IgD-negative memory B cell (primary cell): ENCODE data around the gene C2CD2. TPM values are rescaled to one million over a fixed set of nuclear protein-coding genes. Genes with fewer than 3 reads are reported as not detected.
"Not testable (repeated sequence)": the region's sequence is repeated elsewhere in the genome, so short reads cannot be mapped to it uniquely, and the experiment has no call there.

Experiments
- H3K27ac Mint-ChIP-seq, 3 donors: one replicate each; pipeline ENCODE4 v1.8.0; 2020 to 2022; ENCODE audit warnings: mild to moderate bottlenecking in 3 of 3, mixed read lengths in 3 of 3, moderate library complexity in 1 of 3
- H3K27me3 Mint-ChIP-seq: one replicate; pipeline ENCODE4 v1.8.0; 2021; ENCODE audit warnings: mixed read lengths
- H3K36me3 Mint-ChIP-seq: one replicate; pipeline ENCODE4 v1.8.0; 2020; ENCODE audit warnings: mild to moderate bottlenecking, mixed read lengths
- H3K4me1 Mint-ChIP-seq, 3 donors: one replicate each; pipeline ENCODE4 v1.8.0; 2020 to 2022; ENCODE audit warnings: mixed read lengths in 3 of 3, mild to moderate bottlenecking in 1 of 3
- H3K4me3 Mint-ChIP-seq, 4 donors: one replicate each; pipeline ENCODE4 v1.8.0; 2020 to 2022; ENCODE audit warnings: mild to moderate bottlenecking in 4 of 4, mixed read lengths in 4 of 4, moderate library complexity in 3 of 4
- H3K9me3 Mint-ChIP-seq, 3 donors: one replicate each; pipeline ENCODE4 v1.8.0; 2020 to 2021; ENCODE audit warnings: mixed read lengths in 3 of 3, mild to moderate bottlenecking in 1 of 3
- polyA plus RNA-seq: library from polyadenylated mRNA; unstranded; fragments of 300-500 nt; fragmentation: Illumina TruSeq; gene quantifications from one replicate; pipeline ENCODE4 v1.2.3, GENCODE V29; 2021

Gene C2CD2
- polyA plus RNA-seq: 3.5 TPM

GRCh38 chr21:41953831-41954653 lies at the start of gene C2CD2:
TSS of gene C2CD2 (minus strand) at chr21:41954018. CDS start at chr21:41953648, 370 bp downstream.
- Mint-ChIP-seq H3K4me3 (peak within 1 kb of the TSS; percentile 68 to 79 (median 74)), H3K27ac (no peak within 1 kb of the TSS), H3K36me3 (peaks cover 1% of the 10 kb centered on the region), H3K9me3 (peaks cover 0 to 5% (median 0%) of the 10 kb centered on the region in 3 donors), H3K27me3 (peaks cover 43% of the 10 kb centered on the region), H3K4me1 (peaks cover 0 to 17% (median 14%) of the 10 kb centered on the region in 3 donors)

GRCh38 chr21:42003051-42003461 lies 49.2 kb upstream of the C2CD2 start:
- H3K4me1 Mint-ChIP-seq: peaks cover 11 to 36% (median 18%) of the 10 kb centered on the region in 3 donors
- peak overlapping the region in 3 of 4 donors; percentile 0 to 61 (median 53) for H3K4me3 Mint-ChIP-seq
- H3K9me3 Mint-ChIP-seq: no peaks in the 10 kb centered on the region
- H3K27me3 Mint-ChIP-seq: no peaks in the 10 kb centered on the region
- peaks cover 8% of the 10 kb centered on the region for H3K36me3 Mint-ChIP-seq
- H3K27ac Mint-ChIP-seq: peak overlapping the region in 1 of 3 donors; percentile 47

GRCh38 chr21:42002421-42002958 lies 48.7 kb upstream of the C2CD2 start:
- H3K4me3 Mint-ChIP-seq: peak overlapping the region in 3 of 4 donors; percentile 0 to 69 (median 53)
- H3K27ac Mint-ChIP-seq: peak overlapping the region in 2 of 3 donors; percentile 47 to 49
- no peaks in the 10 kb centered on the region for H3K9me3 Mint-ChIP-seq
- peaks cover 9 to 30% (median 17%) of the 10 kb centered on the region in 3 donors for H3K4me1 Mint-ChIP-seq
- H3K36me3 Mint-ChIP-seq: peaks cover 8% of the 10 kb centered on the region
- no peaks in the 10 kb centered on the region for H3K27me3 Mint-ChIP-seq

- no peak overlapping the region for H3K4me3 Mint-ChIP-seq
- peaks cover 9% of the 10 kb centered on the region for H3K36me3 Mint-ChIP-seq
These were observed 48.0 kb upstream of the C2CD2 start for GRCh38 chr21:42001781-42002180.

GRCh38 chr21:42000908-42001307 lies 47.1 kb upstream of the C2CD2 start:
- Mint-ChIP-seq H3K4me1 (peaks cover 5 to 24% (median 10%) of the 10 kb centered on the region in 3 donors), H3K27me3 (no peaks in the 10 kb centered on the region), H3K36me3 (peaks cover 13% of the 10 kb centered on the region), H3K27ac (peak overlapping the region in 1 of 3 donors; percentile 53), H3K4me3 (no peak overlapping the region), H3K9me3 (peaks cover 3 to 5% (median 4%) of the 10 kb centered on the region in 3 donors)

More at GRCh38 chr21:42001781-42002180, 48.0 kb upstream of the C2CD2 start:
- Mint-ChIP-seq H3K27ac (peak overlapping the region in 1 of 3 donors; percentile 46), H3K4me1 (peaks cover 5 to 27% (median 12%) of the 10 kb centered on the region in 3 donors), H3K9me3 (peaks cover 0 to under 1% (median 0%) of the 10 kb centered on the region in 3 donors), H3K27me3 (no peaks in the 10 kb centered on the region)

GRCh38 chr21:41997657-41998056 lies 43.8 kb upstream of the C2CD2 start:
- Mint-ChIP-seq H3K27me3 (no peaks in the 10 kb centered on the region), H3K4me1 (peaks cover 3 to 13% (median 5%) of the 10 kb centered on the region in 3 donors), H3K36me3 (peaks cover 35% of the 10 kb centered on the region), H3K9me3 (peaks cover 5% of the 10 kb centered on the region in 3 donors), H3K27ac (no peak overlapping the region), H3K4me3 (no peak overlapping the region)

GRCh38 chr21:41995577-41995976 lies 41.8 kb upstream of the C2CD2 start:
- no peaks in the 10 kb centered on the region for H3K4me1 Mint-ChIP-seq
- no peak overlapping the region for H3K27ac Mint-ChIP-seq
- H3K9me3 Mint-ChIP-seq: peaks cover 5% of the 10 kb centered on the region in 3 donors
- H3K27me3 Mint-ChIP-seq: no peaks in the 10 kb centered on the region
- no peak overlapping the region for H3K4me3 Mint-ChIP-seq
- H3K36me3 Mint-ChIP-seq: peaks cover 35% of the 10 kb centered on the region

GRCh38 chr21:41994613-41995012 lies 40.8 kb upstream of the C2CD2 start:
- Mint-ChIP-seq H3K27ac (peak overlapping the region in 1 of 3 donors; percentile 10), H3K36me3 (peaks cover 32% of the 10 kb centered on the region)
- not testable (repeated sequence) for H3K27me3 Mint-ChIP-seq, H3K9me3 Mint-ChIP-seq, H3K4me3 Mint-ChIP-seq, H3K4me1 Mint-ChIP-seq

GRCh38 chr21:41993744-41994143 lies 39.9 kb upstream of the C2CD2 start:
- Mint-ChIP-seq H3K4me1 (no peaks in the 10 kb centered on the region), H3K27ac (peak overlapping the region in 1 of 3 donors; percentile 15), H3K36me3 (peaks cover 30% of the 10 kb centered on the region), H3K27me3 (no peaks in the 10 kb centered on the region), H3K9me3 (peaks cover 5% of the 10 kb centered on the region in 3 donors), H3K4me3 (no peak overlapping the region)

GRCh38 chr21:41992576-41992975 lies 38.8 kb upstream of the C2CD2 start:
- H3K27me3 Mint-ChIP-seq: no peaks in the 10 kb centered on the region
- H3K36me3 Mint-ChIP-seq: peaks cover 30% of the 10 kb centered on the region
- peak overlapping the region in 1 of 3 donors; percentile 57 for H3K27ac Mint-ChIP-seq
- H3K9me3 Mint-ChIP-seq: peaks cover 5% of the 10 kb centered on the region in 3 donors
- no peaks in the 10 kb centered on the region for H3K4me1 Mint-ChIP-seq
- no peak overlapping the region for H3K4me3 Mint-ChIP-seq

- Mint-ChIP-seq H3K9me3 (peaks cover 4 to 5% (median 5%) of the 10 kb centered on the region in 3 donors), H3K27ac (no peak overlapping the region), H3K36me3 (peaks cover 28% of the 10 kb centered on the region), H3K27me3 (no peaks in the 10 kb centered on the region), H3K4me1 (no peaks in the 10 kb centered on the region), H3K4me3 (no peak overlapping the region)
These were observed 37.8 kb upstream of the C2CD2 start for GRCh38 chr21:41991659-41992058.

- Mint-ChIP-seq H3K4me3 (no peak overlapping the region), H3K27me3 (no peaks in the 10 kb centered on the region), H3K4me1 (no peaks in the 10 kb centered on the region), H3K9me3 (no peaks in the 10 kb centered on the region), H3K36me3 (peaks cover 12% of the 10 kb centered on the region), H3K27ac (peak overlapping the region in 1 of 3 donors; percentile 81)
These were observed 35.9 kb upstream of the C2CD2 start for GRCh38 chr21:41989698-41990097.

GRCh38 chr21:41987310-41987709 lies 33.5 kb upstream of the C2CD2 start:
- H3K36me3 Mint-ChIP-seq: no peaks in the 10 kb centered on the region
- H3K9me3 Mint-ChIP-seq: peaks cover 3 to 9% (median 4%) of the 10 kb centered on the region in 3 donors
- no peak overlapping the region for H3K4me3 Mint-ChIP-seq
- H3K4me1 Mint-ChIP-seq: peaks cover 0 to 2% (median 0%) of the 10 kb centered on the region in 3 donors
- H3K27ac Mint-ChIP-seq: no peak overlapping the region
- peaks cover 2% of the 10 kb centered on the region for H3K27me3 Mint-ChIP-seq

GRCh38 chr21:41985662-41986416 lies 32.0 kb upstream of the C2CD2 start:
- Mint-ChIP-seq H3K9me3 (peaks cover 3 to 12% (median 5%) of the 10 kb centered on the region in 3 donors), H3K27me3 (peaks cover 2% of the 10 kb centered on the region), H3K36me3 (no peaks in the 10 kb centered on the region), H3K4me3 (no peak overlapping the region), H3K4me1 (peaks cover 0 to 2% (median 0%) of the 10 kb centered on the region in 3 donors), H3K27ac (no peak overlapping the region)

- H3K4me3 Mint-ChIP-seq: no peak overlapping the region
- peaks cover 10 to 16% (median 10%) of the 10 kb centered on the region in 3 donors for H3K9me3 Mint-ChIP-seq
- peaks cover 0 to 2% (median 0%) of the 10 kb centered on the region in 3 donors for H3K4me1 Mint-ChIP-seq
- no peak overlapping the region for H3K27ac Mint-ChIP-seq
- H3K27me3 Mint-ChIP-seq: peaks cover 4% of the 10 kb centered on the region
- peaks cover 3% of the 10 kb centered on the region for H3K36me3 Mint-ChIP-seq
These were observed 29.4 kb upstream of the C2CD2 start for GRCh38 chr21:41983229-41983628.
